ENCODE data around the gene SLC25A1.

DNA sequence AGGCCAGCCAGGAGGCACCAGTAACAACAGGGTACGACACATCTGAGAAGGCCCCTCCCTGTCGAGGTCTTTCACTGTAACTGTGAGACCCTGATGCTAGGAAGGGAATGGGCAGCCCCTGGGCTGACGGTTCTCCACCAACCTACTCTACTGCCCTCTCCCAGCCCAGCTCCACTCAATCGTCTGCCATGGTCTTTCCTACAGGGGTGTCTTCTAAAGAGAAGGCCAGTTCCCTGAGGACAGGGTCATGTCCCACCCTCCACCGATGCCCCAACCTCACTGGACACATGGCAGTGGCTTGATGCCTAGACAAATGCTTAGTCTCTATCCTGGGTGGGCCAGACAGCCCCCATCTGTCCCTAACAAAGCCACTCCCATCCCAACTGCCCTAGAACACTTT lies 46.0 kb upstream of the SLC25A1 start:
- TF ChIP-seq FOXM1 (IDR thresholded peaks at IDR 0.05; ENCODE audit: borderline replicate concordance, low read depth) (no peak), YY1 (IDR thresholded peaks at IDR 0.05; ENCODE audit: low read depth) (no peak), TCF12 (IDR thresholded peaks at IDR 0.05; ENCODE audit: low read depth) (no peak), EGR1 (IDR thresholded peaks at IDR 0.05) (no peak), NFIC (IDR thresholded peaks at IDR 0.05) (no peak), EP300 (IDR thresholded peaks at IDR 0.05; ENCODE audit: borderline replicate concordance) (no peak), CREB1 (IDR thresholded peaks at IDR 0.05; ENCODE audit: low read depth) (no peak), TAF1 (IDR thresholded peaks at IDR 0.05; ENCODE audit: low read depth) (no peak), TEAD4 (IDR thresholded peaks at IDR 0.05) (no peak), ZBTB7A (IDR thresholded peaks at IDR 0.05; ENCODE audit: low read depth) (no peak)
- TF ChIP-seq, protein P1, sequence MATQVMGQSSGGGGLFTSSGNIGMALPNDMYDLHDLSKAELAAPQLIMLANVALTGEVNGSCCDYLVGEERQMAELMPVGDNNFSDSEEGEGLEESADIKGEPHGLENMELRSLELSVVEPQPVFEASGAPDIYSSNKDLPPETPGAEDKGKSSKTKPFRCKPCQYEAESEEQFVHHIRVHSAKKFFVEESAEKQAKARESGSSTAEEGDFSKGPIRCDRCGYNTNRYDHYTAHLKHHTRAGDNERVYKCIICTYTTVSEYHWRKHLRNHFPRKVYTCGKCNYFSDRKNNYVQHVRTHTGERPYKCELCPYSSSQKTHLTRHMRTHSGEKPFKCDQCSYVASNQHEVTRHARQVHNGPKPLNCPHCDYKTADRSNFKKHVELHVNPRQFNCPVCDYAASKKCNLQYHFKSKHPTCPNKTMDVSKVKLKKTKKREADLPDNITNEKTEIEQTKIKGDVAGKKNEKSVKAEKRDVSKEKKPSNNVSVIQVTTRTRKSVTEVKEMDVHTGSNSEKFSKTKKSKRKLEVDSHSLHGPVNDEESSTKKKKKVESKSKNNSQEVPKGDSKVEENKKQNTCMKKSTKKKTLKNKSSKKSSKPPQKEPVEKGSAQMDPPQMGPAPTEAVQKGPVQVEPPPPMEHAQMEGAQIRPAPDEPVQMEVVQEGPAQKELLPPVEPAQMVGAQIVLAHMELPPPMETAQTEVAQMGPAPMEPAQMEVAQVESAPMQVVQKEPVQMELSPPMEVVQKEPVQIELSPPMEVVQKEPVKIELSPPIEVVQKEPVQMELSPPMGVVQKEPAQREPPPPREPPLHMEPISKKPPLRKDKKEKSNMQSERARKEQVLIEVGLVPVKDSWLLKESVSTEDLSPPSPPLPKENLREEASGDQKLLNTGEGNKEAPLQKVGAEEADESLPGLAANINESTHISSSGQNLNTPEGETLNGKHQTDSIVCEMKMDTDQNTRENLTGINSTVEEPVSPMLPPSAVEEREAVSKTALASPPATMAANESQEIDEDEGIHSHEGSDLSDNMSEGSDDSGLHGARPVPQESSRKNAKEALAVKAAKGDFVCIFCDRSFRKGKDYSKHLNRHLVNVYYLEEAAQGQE (IDR thresholded peaks at IDR 0.05; ENCODE audit: low read depth) = no peak
- TF ChIP-seq, protein P2, sequence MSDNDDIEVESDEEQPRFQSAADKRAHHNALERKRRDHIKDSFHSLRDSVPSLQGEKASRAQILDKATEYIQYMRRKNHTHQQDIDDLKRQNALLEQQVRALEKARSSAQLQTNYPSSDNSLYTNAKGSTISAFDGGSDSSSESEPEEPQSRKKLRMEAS (IDR thresholded peaks at IDR 0.05) = no peak

All from Ishikawa (cell line).